GM12878 (cell line): Measurements from ENCODE around the gene C10orf71.

Experiments
- CHD1 ChIP-seq: IDR thresholded peaks from 2 replicates; pipeline ENCODE4 v1.6.1; 2012; ENCODE audit warnings: low read depth, low read length, improper control_type of control experiment
- EGR1 ChIP-seq, 2 experiments: IDR thresholded peaks; 1 replicate in 1 of 2; 2 replicates in 1 of 2; pipeline ENCODE4 v1.6.1; 2011 to 2012; ENCODE audit warnings: low read depth in 2 of 2, low read length in 2 of 2, borderline replicate concordance in 1 of 2, mild to moderate bottlenecking in 1 of 2, moderate library complexity in 1 of 2
- PAX5 ChIP-seq: IDR thresholded peaks from 2 replicates; pipeline ENCODE4 v1.6.1; 2011; ENCODE audit warnings: low read depth, low read length, borderline replicate concordance
- POLR2A ChIP-seq: IDR thresholded peaks from 2 replicates; pipeline ENCODE4 v1.6.1; 2011; ENCODE audit warnings: low read depth, mild to moderate bottlenecking, low read length
- SREBF2 ChIP-seq: IDR thresholded peaks from 2 replicates; pipeline ENCODE4 v1.6.1; 2012; ENCODE audit warnings: mild to moderate bottlenecking, low read length

GRCh38 chr10:49288341-49289065 lies 10.5 kb upstream of the C10orf71 start:
- TF ChIP-seq CHD1 (no peak), SREBF2 (no peak), EGR1 (IDR thresholded peaks at IDR 0.05; ENCODE audit: borderline replicate concordance in 1 of 2, low read depth in 2 of 2, low read length in 2 of 2) (no peak), POLR2A (no peak), PAX5 (no peak)
